AG10803 (cell line): ENCODE measurements around the gene CPT1A.

Experiments
- DNase-seq: peaks from one replicate; pipeline ENCODE4 v3.0.0; 2010; ENCODE audit warnings: low read depth
- H3K4me3 ChIP-seq: 2 replicates; pipeline ENCODE4 v1.5.1; 2011; ENCODE audit warnings: mild to moderate bottlenecking, low read length, control low read depth
- CTCF ChIP-seq: conservative IDR thresholded peaks from 2 replicates; pipeline ENCODE4 v1.5.1; 2011; ENCODE audit warnings: mild to moderate bottlenecking, low read length, control low read depth, inconsistent platforms

CPT1A gene

GRCh38 chr11:68727783-68728182 is 113.9 kb downstream of the CPT1A start:
- DNase-seq = no peak
- no peak for TF ChIP-seq CTCF
- H3K4me3 ChIP-seq = no peak overlapping the region

- no peak for DNase-seq
- TF ChIP-seq CTCF = no peak
- H3K4me3 ChIP-seq = no peak overlapping the region
Observed at GRCh38 chr11:68724293-68724692, 117.4 kb downstream of the CPT1A start.

DNA sequence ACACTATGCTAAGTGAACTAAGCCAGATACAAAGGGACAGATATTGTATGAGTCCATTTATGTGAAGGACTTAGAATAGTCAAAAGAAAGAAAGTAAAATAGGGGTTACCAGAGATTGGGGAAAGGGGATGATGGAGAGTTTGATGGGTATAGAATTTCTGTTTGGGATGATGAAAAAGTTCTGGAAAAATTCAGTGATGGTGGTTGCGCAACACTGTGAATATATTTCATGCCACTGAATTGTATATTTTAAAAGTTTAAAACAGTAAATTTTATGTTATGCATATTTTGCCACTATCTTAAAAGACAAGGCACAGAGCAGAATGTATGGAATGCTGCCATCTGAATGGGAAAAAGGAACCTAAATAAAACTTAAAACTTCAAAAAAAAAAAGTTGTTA is 119.6 kb downstream of the CPT1A start:
- DNase-seq = no peak
- no peak for TF ChIP-seq CTCF
- H3K4me3 ChIP-seq = no peak overlapping the region

DNA sequence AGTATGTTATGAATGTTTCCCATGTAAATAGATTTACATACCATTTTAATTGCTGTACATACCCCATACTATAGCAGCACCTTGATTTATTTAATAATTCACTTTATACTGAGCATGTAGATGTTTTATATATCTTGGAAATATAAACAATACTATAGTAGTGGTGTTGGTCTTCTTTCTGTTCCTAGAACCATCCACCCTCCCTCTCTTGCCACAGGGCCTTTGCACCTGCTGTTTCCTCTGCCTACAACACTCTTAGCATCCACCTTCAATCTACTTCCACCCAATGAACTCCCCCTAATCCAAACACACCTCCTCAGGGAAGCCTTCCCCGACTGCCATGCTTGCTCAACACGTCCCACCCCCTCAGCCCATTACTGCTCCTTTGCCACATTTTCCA is 120.6 kb downstream of the CPT1A start:
- H3K4me3 ChIP-seq = no peak overlapping the region
- no peak for TF ChIP-seq CTCF
- no peak for DNase-seq

DNA sequence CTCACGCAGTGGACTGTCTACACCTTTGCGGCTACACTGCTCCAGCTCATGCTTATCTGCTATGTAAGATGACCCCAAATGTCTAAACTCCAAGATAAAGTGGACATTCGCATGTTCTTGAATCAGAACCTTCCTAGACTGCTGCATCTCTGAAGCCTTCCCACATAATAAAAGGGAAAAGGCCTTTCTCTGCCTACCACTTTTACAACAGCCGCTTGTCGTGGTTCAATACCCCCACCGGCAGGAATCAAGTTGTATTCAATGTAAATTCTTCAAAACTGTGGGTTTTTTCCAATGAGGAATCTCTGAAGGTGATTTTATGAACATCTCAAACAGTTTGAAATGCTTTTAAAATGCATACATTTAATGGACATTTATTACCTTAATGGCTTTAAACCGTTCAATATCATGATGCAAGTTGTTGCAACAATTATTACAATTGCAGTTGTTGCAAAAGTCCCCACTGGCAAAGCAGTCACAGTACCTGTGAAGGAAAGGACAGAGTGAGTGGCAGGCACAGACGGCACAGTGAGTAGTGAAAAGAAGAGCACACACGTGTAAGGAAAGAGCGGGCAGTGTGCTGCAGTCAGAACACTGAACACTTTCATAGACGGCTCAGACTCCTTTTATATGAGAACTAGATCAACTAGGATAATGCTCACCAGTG is 126.1 kb downstream of the CPT1A start:
- no peak for TF ChIP-seq CTCF
- DNase-seq = no peak
- no peak overlapping the region for H3K4me3 ChIP-seq

DNA sequence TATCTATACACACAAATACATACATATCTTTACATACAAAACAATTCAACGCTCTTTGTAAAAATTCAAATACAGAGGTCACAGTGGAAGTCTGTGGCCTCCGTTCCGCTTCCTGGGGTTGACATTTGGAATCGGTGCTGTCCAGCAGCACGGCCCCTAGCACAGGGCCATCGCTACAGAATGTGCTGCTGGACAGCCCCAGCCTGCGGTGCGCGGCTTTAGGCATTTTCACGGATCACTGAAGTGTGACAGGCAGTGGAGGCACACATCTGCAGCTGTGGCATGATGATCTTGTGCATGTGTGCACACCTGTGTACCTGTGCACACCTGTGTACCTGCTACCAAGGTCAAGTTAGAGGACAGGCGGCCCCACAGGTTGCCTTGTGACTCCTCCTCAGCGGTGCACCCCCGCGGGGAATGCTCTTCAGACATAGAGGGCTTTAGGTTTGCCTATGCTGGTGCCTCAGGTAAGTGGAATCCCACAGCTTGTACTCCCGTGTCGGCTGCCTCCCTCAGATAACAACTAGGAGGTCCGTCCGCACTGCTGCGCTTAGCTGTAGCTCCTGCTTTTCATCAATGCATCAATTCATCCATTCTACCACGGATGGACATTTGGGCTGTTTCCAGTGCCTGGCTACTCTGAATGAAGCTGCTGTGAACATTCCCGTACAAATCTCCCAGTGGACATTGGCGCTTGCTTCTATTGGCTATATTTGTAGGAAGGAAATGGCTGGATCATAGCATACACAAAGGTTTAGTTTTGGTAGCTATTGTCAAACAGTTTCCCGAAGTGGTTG is 127.5 kb downstream of the CPT1A start:
- DNase-seq = no peak
- TF ChIP-seq CTCF = no peak
- H3K4me3 ChIP-seq = no peak overlapping the region

GRCh38 chr11:68711114-68711513 is 130.6 kb downstream of the CPT1A start:
- no peak overlapping the region for H3K4me3 ChIP-seq
- no peak for DNase-seq
- TF ChIP-seq CTCF = no peak
